K562 (cell line): ENCODE data around the gene PLD3. TPM values are rescaled to one million over a fixed set of nuclear protein-coding genes. Genes with fewer than 3 reads are reported as not detected.

Experiments used
- ATF1 ChIP-seq, 2 experiments: fragments of 450-650 bp in 1 of 2; IDR thresholded peaks; 2 replicates each; pipeline ENCODE4 v1.6.1; 2016; ENCODE audit warnings: missing compliant biosample characterization in 1 of 2, missing genetic modification characterization in 1 of 2
- CBX3 ChIP-seq, 2 experiments: IDR thresholded peaks; 1 replicate in 1 of 2; 2 replicates in 1 of 2; pipeline ENCODE4 v1.6.1; 2012; ENCODE audit warnings: inconsistent platforms in 2 of 2, low read length in 2 of 2, borderline replicate concordance in 1 of 2, control low read depth in 1 of 2
- CTCF ChIP-seq, 3 experiments: IDR thresholded peaks in 2 of 3; conservative IDR thresholded peaks in 1 of 3; 2 replicates each; pipeline ENCODE4 v1.5.1; 2011 to 2012; ENCODE audit warnings: low read length in 3 of 3, mild to moderate bottlenecking in 3 of 3, control low read depth in 2 of 3, improper control_type of control experiment in 1 of 3, inconsistent platforms in 1 of 3, low read depth in 1 of 3, mixed read lengths in 1 of 3, moderate library complexity in 1 of 3; ENCODE audit not compliant: insufficient read depth in 2 of 3
- ELF4 ChIP-seq: fragments of 450-650 bp; formaldehyde crosslinking; IDR thresholded peaks from 2 replicates; pipeline ENCODE4 v1.4.0; 2022; ENCODE audit warnings: missing genetic modification characterization
- FOXJ2 ChIP-seq: fragments of 200-800 bp; sonication (Bioruptor generic); IDR thresholded peaks from 2 replicates; pipeline ENCODE4 v1.6.1; 2016; ENCODE audit warnings: missing genetic modification characterization, missing compliant biosample characterization
- FOXM1 ChIP-seq, 2 experiments: fragments of 450-650 bp in 1 of 2; sonication (generic) in 1 of 2; formaldehyde crosslinking in 1 of 2; IDR thresholded peaks; 2 replicates each; pipeline versions ENCODE4 v1.6.1 to v1.9.0; 2017 to 2022; ENCODE audit warnings: low read depth in 2 of 2, mild to moderate bottlenecking in 2 of 2, missing genetic modification reagents in 1 of 2, moderate library complexity in 1 of 2
- GTF2A2 ChIP-seq: IDR thresholded peaks from 2 replicates; pipeline ENCODE4 v1.6.1; 2016; ENCODE audit warnings: mild to moderate bottlenecking, missing genetic modification characterization, missing compliant biosample characterization
- MIER1 ChIP-seq: fragments of 450-650 bp; IDR thresholded peaks from 2 replicates; pipeline ENCODE4 v1.6.1; 2016; ENCODE audit warnings: antibody characterized with exemption, mild to moderate bottlenecking, low read depth
- NR2F6 ChIP-seq: fragments of 450-650 bp; formaldehyde crosslinking; IDR thresholded peaks from 2 replicates; pipeline ENCODE4 v1.4.0; 2020; ENCODE audit warnings: mild to moderate bottlenecking
- POLR2G ChIP-seq: fragments of 200-400 bp; formaldehyde crosslinking; IDR thresholded peaks from 2 replicates; pipeline ENCODE4 v1.6.1; 2017; ENCODE audit warnings: low read depth, mild to moderate bottlenecking, antibody characterized with exemption, low read length, moderate library complexity
- RCOR1 ChIP-seq, 2 experiments: IDR thresholded peaks; 2 replicates each; pipeline ENCODE4 v1.6.1; 2012; ENCODE audit warnings: low read depth in 2 of 2, low read length in 2 of 2, borderline replicate concordance in 1 of 2, improper control_type of control experiment in 1 of 2
- RHOXF2B ChIP-seq: fragments of 250-450 bp; sonication (Bioruptor Pico); conservative IDR thresholded peaks from 2 replicates; pipeline ENCODE4 v1.5.1; 2021
- RNF2 ChIP-seq: sonication (generic); IDR thresholded peaks from 2 replicates; pipeline ENCODE4 v1.6.1; 2016
- SFPQ ChIP-seq: fragments of 200-400 bp; formaldehyde crosslinking; IDR thresholded peaks from 2 replicates; pipeline ENCODE4 v1.6.1; 2017; ENCODE audit warnings: mild to moderate bottlenecking, low read depth, low read length, moderate library complexity
- TAF1 ChIP-seq: IDR thresholded peaks from 2 replicates; pipeline ENCODE4 v1.6.1; 2011; ENCODE audit warnings: mild to moderate bottlenecking, low read length, moderate library complexity; ENCODE audit not compliant: insufficient read depth, control insufficient read depth, severe bottlenecking; ENCODE audit errors: extremely low read depth
- TAF9B ChIP-seq: fragments of 450-650 bp; IDR thresholded peaks from 2 replicates; pipeline ENCODE4 v1.6.1; 2018; ENCODE audit warnings: mild to moderate bottlenecking; ENCODE audit not compliant: partially characterized antibody
- TOE1 ChIP-seq, 2 experiments: fragments of 450-650 bp in 1 of 2; sonication (generic) in 1 of 2; formaldehyde crosslinking in 1 of 2; IDR thresholded peaks; 2 replicates each; pipeline versions ENCODE4 v1.7.1 to v1.8.0; 2016 to 2022; ENCODE audit warnings: borderline replicate concordance in 2 of 2, mild to moderate bottlenecking in 2 of 2, antibody characterized with exemption in 1 of 2, inconsistent platforms in 1 of 2, low read depth in 1 of 2, missing genetic modification reagents in 1 of 2, moderate library complexity in 1 of 2
- ZBTB12 ChIP-seq: fragments of 250-450 bp; sonication (Bioruptor Pico); IDR thresholded peaks from 2 replicates; pipeline ENCODE4 v1.4.0; 2020
- ZEB2 ChIP-seq: fragments of 450-650 bp; IDR thresholded peaks from 2 replicates; pipeline ENCODE4 v1.6.1; 2016
- ZNF165 ChIP-seq: fragments of 250-450 bp; sonication (Bioruptor Pico); IDR thresholded peaks from 2 replicates; pipeline ENCODE4 v1.4.0; 2020; ENCODE audit warnings: borderline replicate concordance
- ZNF24 ChIP-seq: fragments of 450-650 bp; IDR thresholded peaks from 2 replicates; pipeline ENCODE4 v1.6.1; 2016
- polyA plus RNA-seq, 8 experiments: library from polyadenylated mRNA; depleted of rRNA in 4 of 8; stranded (reverse) in 5 of 8; unstranded in 3 of 8; fragments of >200 nt; fragmentation: Nextera tagmentation in 2 of 8; fragmentation: Illumina TruSeq in 1 of 8; extraction: Ambion mirVana in 2 of 8; extraction: Trizol in 1 of 8; gene quantifications; 2 replicates each; pipeline versions ENCODE4 v1.2.1 to v1.2.3, GENCODE V29; 2011 to 2014; ENCODE audit warnings: inconsistent platforms in 1 of 8, missing spikeins in 1 of 8
- total RNA-seq, 7 experiments: library from RNA; depleted of rRNA in 6 of 7; stranded (reverse); fragments of >200 nt in 6 of 7; fragmentation: Illumina TruSeq in 2 of 7; extraction: Trizol in 2 of 7; gene quantifications; 2 replicates each; pipeline versions ENCODE4 v1.2.1 to v1.2.3, GENCODE V29; 2011 to 2021; ENCODE audit warnings: low replicate concordance in 1 of 7

Gene PLD3
- total and polyA plus RNA-seq, 9 of the 15 experiments (the other 6 are each of a cell fraction or from before 2014, with no cell fraction given): 2.3 to 128 (median 72.7) TPM

- TF ChIP-seq CTCF (IDR thresholded peaks at IDR 0.05 in 2 of 3, conservative IDR thresholded peaks at IDR 0.05 in 1 of 3; ENCODE audit: insufficient read depth in 2 of 3, low read depth in 1 of 3, low read length in 3 of 3) (no peak), ZBTB12 (CRISPR knock-in tag) (0 out of 2 replicates have a peak, but pooled peaks have one; percentile 17), SFPQ (no peak), TAF9B (no peak), RCOR1 (IDR thresholded peaks at IDR 0.05; ENCODE audit: borderline replicate concordance in 1 of 2, low read depth in 2 of 2, low read length in 2 of 2) (peak in 1 of 2 experiments; percentile 56; a peak in 2 of 4 replicates), FOXJ2 (no peak), ZNF165 (CRISPR knock-in tag) (no peak), CBX3 (IDR thresholded peaks at IDR 0.05; ENCODE audit: borderline replicate concordance in 1 of 2, low read length in 2 of 2) (no peak), ATF1 (CRISPR knock-in tag; IDR thresholded peaks at IDR 0.05) (no peak), ATF1 (tag; IDR thresholded peaks at IDR 0.05) (no peak), ZEB2 (no peak), RNF2 (no peak), RHOXF2B (CRISPR knock-in tag) (no peak), TOE1 (IDR thresholded peaks at IDR 0.05; ENCODE audit: borderline replicate concordance) (no peak), TOE1 (CRISPR knock-in tag; IDR thresholded peaks at IDR 0.05; ENCODE audit: borderline replicate concordance, low read depth) (no peak), NR2F6 (CRISPR knock-in tag) (no peak), FOXM1 (IDR thresholded peaks at IDR 0.05; ENCODE audit: low read depth) (no peak), FOXM1 (CRISPR knock-in tag; IDR thresholded peaks at IDR 0.05; ENCODE audit: low read depth) (no peak), TAF1 (no peak), GTF2A2 (tag) (no peak), ELF4 (CRISPR knock-in tag) (no peak), ZNF24 (no peak), POLR2G (0 out of 2 replicates have a peak, but pooled peaks have one; percentile 30), MIER1 (no peak)
These were observed 22.7 kb downstream of the PLD3 start (continued) for GRCh38 chr19:40370997-40371801.
